Adrenal gland (tissue), 5 donors: ENCODE data around the gene SMS.

ENCODE experiments used
- CTCF ChIP-seq, 6 experiments: fragments of 450-650 bp in 4 of 6; fragments of 200-600 bp in 2 of 6; sonication (generic) in 1 of 6; IDR thresholded peaks; 1 replicate in 5 of 6; 2 replicates in 1 of 6; pipeline versions ENCODE4 v1.5.1 to v1.8.0; 2016 to 2021; ENCODE audit warnings: antibody characterized with exemption in 6 of 6, mild to moderate bottlenecking in 2 of 6, moderate library complexity in 1 of 6
- POLR2A ChIP-seq, 2 donors: fragments of 450-650 bp; IDR thresholded peaks; one replicate each; pipeline ENCODE4 v1.6.1; 2017; ENCODE audit warnings: antibody characterized with exemption in 2 of 2, mild to moderate bottlenecking in 2 of 2, moderate library complexity in 1 of 2
- donor health status: DM: no; HTN: no; CAD: no.

DNA sequence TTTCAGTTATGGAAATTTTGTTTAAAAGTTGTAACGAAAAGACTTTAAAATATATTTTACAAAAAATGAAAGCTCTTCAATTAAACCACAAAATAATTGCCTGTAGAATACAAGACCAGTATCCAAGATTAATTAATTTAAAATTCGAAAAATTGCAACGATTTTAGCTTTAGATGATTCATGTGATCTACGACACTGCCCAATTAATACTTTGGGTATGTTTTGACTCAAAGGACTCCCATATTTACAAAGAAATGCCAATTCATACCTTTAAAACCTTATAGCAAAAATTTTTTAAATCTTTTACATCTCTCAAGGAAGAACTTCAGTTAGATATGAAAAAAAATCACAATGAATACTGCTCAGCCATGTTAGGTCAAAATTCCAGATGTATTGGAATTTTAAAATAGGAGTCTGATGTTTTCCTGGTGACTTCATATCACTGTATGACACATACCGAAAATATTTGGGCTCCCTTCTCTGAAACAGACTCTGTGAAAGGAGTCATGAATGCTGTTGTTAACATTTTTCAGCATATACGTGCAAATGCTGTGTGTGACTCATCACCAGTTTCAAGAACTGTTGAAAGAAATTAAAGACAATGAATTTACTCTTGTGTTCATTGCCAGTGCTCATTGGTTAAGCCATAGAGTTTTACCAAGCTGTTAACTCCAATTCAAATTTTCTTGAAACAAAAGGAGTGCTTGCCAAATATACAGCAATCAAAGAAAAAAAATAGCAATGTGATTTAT, 13.8 kb upstream of the SMS start:
- TF ChIP-seq CTCF (IDR thresholded peaks at IDR 0.05) = no peak
- peak in 1 of 2 donors; percentile 11 for TF ChIP-seq POLR2A (IDR thresholded peaks at IDR 0.05)
